Hematopoietic multipotent progenitor cell treated with erythropoietin and hydrocortisone succinate and interleukin-3 and kit ligand, for 4 days (in vitro differentiated cells): Measurements from ENCODE around the gene FAM168A.

ENCODE experiments used
- DNase-seq: peaks from one replicate; pipeline ENCODE4 v3.0.0-alpha.2; 2015

The FAM168A gene

DNA sequence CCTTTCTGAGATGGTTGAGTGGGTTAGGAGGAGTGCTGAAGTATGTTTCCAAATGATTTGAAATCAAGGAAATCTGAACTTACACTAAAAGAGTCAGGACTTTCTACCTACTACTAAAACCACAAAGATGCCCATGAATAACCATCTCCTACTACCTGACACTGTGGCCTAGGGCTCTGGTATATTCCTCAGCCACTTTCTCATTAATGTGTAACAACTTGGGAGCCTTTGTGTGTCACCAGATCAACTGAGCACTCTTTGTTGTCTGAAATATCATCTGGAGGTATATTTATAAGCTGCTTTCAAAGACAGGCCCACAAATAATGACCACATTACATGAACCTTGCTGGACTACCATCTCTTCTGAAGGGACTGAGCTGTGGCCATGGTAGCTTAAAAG is 177.8 kb downstream of the FAM168A start:
- DNase-seq, result no peak

DNA sequence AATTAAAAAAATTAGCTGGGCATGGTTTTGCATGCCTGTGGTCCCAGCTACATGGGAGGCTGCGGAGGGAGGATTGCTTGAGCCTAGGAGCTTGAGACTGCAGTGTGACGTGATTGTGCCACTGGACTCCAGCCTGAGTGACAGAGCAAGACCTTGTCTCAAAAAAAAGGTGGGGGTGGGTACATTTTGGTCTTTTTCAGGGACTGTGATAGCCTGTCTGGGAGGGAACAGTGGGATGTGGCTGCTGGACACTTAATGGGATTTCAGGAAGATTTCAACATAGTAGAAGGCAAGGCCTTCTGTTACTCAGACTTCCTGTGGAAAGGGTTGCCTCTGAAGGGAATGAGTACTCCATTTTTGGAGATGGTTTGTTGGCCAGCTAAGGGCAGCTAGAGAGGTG is 181.1 kb downstream of the FAM168A start:
- no peak for DNase-seq

- DNase-seq, result no peak
Measured at GRCh38 chr11:73415854-73416615, 181.9 kb downstream of the FAM168A start.

DNA sequence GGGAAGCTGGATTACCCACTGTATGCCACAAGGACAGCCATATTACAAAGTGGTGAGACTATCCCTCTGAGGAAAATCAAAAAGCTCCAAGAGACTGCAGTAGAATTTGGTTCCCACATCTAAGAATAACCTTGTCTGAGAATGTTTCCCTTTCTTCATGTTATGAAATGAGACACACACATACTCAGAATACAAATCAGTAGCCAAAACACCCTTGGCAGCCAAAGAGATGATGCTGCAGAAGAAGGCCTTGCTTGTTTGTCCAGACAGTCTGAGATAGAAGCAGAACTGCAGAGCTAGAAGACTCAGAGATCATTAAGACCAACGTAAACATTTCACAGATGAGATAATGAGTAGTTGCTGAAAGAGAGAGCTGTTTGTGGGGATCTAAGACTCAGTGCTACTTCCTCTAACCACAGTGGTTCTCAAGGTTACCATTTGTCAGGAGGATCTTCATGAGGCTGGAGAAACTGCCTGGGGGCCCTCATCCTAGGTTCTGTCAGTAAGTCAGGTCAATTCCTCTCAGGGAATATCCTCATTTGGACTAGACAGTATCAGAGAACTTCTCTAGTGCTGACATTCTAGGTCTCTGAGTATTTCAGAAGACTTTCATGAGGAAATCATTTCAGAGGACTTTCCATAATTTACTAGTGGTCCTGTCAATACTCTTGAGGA is 182.8 kb downstream of the FAM168A start:
- DNase-seq, result peak; percentile 66

- no peak for DNase-seq
Measured at GRCh38 chr11:73413256-73413655, 184.7 kb downstream of the FAM168A start.

- DNase-seq, result no peak
Measured at GRCh38 chr11:73412308-73412707, 185.6 kb downstream of the FAM168A start.

GRCh38 chr11:73411031-73411430 is 186.9 kb downstream of the FAM168A start:
- no peak for DNase-seq

DNA sequence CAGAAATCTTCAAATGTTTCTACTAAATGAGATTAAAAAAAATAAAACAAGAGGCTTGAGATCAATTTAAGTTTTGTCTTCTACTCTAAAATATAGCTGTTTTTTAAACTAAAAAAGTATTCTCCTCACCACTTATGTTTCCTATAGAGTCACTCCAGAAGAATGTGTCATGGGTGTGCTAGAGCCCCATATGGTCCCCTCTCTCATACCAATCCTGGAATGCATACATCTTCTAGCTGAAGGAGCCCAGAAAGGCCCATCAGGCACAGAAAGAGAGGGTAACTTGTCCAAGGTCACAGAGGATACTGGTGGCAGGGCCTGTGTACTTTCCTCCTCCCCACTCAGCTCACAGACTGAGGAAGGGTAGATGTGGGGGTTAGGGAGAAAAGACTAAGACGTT is 187.3 kb downstream of the FAM168A start:
- no peak for DNase-seq

DNA sequence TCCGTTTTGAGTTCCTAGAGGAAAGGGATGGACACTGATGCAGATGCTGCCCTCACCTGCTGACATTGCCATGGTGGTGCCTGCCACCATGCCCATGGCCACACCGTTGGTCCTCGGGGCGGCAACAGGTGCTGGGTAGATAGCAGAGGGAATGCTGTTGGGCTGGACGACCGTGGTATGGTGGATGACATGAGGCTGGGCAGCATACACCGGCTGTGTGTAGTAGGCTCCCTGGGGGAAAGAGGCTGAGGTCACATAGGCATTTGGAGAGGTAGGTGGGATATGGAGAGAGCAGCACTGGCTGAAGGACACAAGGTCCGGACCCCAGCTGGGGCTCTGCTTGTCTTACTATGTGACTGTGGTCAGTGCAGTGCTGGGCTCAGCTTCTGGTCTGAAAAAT is 188.5 kb downstream of the FAM168A start:
- DNase-seq, result no peak

GRCh38 chr11:73406619-73407018 is 191.3 kb downstream of the FAM168A start:
- DNase-seq, result no peak

DNA sequence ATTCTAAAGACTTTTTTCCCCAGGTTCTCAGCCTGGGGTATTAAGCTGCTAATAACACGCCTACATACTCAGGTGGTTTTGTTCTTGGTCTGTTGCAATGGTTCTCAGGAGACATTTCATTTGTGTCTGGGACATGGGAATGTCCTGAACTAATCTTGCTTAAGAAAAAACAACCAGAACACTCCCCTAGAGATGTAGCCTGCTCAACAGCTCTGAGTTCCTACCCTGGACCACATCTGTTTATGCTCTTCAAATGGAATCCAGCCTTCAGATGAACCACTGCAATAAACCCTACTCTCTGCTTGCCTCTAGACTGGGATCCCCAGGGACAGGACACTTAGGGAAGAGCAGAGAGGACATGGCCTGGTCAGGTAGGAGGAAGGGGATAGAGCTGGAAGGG is 191.8 kb downstream of the FAM168A start:
- DNase-seq, result no peak

DNA sequence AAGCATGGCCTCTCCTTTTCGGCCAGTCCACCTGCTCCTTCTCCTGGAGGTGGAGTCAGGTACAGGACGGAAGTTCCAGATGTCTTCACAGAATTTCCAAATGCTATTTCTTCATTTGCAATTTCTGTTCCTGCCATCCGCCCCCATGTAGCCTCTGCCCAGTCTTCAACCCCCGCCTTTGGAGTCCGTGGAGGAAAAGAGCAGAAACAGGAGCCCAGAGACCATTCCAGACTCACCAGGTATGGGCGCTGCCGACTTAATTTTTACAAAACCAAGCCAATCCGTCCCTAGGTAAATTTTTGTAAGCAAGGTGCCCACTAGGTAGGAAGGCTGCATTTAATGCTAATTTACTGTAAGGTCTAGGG is 192.8 kb downstream of the FAM168A start:
- DNase-seq, result no peak

- DNase-seq, result no peak
Measured at GRCh38 chr11:73404506-73405145, 193.3 kb downstream of the FAM168A start.

GRCh38 chr11:73404048-73404447 is 193.9 kb downstream of the FAM168A start:
- peak; percentile 80 for DNase-seq

GRCh38 chr11:73403541-73403940 is 194.4 kb downstream of the FAM168A start:
- no peak for DNase-seq

GRCh38 chr11:73402834-73403185 is 195.1 kb downstream of the FAM168A start:
- peak; percentile 73 for DNase-seq

- DNase-seq, result no peak
Measured at GRCh38 chr11:73401924-73402833, 195.7 kb downstream of the FAM168A start.

DNA sequence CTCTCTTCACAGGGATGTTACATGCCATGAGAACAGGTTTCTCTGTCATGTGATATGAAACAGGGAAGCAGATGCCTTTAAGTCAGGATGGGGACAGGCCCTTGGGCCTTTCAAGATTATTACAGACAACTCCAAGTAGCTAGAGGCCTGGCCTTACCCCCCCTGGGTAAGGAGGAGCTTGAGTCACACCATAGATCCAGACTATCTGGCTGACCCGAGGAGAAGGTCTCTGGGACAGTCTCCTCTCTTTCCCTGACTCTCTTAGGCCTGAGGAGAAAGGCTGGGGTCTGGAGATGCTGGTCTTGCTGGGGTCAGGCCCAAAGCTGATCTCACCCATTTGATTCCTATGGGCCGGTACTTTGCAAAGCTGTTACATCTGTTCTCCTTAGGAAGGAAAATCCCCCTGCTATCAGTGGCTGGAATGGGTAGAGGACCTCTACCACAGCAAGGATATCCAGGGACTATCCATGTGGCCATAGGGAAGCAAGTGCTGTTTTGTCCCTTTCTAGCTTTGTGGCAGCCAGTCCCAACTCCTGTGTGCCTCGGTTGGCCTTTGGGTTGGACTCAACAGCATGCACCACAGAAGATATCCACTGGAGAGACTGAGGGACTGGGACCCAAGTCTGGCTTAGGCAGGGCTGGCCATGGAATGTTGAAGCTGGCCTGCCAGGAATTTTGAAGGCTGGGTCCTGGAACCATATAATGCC is 196.5 kb downstream of the FAM168A start:
- no peak for DNase-seq

DNA sequence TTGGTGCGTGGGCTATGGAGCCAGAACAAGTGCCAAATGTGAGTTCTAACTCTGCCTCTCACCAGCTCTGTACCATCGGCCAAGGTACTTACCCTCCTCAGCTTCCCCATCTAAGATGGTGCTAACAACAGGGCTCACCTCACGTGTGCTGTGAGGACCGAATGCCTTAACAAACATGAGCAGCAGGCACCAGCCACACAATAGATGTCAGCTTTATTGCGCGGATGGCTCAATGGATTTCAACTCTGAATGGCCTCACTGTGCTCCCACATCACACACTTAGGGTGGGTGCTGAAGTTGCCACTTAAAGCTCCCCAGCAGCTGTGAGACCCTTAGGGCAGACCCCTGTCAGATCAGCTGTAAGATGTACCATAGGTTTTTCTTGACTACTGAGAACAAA is 197.6 kb downstream of the FAM168A start:
- no peak for DNase-seq

DNA sequence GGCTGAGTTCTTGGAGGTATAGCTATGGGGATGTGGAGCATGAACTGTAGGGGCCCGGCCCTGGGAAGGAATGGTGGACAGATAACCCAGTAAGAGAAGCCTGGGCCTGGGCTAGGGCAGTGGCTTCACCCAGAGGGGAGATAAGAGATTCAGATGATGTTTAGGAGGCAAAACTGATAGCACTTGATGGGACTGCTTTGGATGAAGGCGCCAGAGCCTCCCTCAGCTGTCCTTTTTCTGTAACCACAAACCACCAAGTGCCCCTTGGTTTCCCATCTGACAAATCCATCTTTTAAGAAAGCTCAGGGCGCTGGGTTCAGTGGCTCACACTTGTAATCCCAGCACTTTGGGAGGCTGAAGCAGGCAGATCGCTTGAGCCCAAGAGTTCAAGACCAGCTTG is 198.3 kb downstream of the FAM168A start:
- peak; percentile 67 for DNase-seq

DNA sequence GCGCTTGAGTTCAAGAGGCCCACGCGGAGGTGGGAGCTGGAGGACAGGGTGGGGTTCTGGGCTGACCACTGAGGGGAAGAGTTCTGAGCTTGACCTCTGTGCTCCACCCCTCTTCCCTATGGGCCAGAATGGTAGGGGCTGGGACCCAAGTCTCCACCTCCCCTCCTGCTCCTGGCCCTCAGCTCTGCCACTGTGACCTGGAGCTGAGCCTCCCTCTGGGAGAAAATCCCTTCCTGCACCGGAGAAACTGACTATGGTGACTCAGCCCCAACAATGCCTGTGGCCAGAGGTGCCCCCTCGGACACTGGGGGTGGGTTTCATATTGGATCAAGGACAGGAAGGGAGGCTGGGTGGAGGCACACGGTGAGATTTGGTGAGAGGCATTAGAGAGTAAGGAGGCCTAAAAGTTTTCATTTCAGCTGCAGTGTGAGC is 198.7 kb downstream of the FAM168A start:
- no peak for DNase-seq

DNA sequence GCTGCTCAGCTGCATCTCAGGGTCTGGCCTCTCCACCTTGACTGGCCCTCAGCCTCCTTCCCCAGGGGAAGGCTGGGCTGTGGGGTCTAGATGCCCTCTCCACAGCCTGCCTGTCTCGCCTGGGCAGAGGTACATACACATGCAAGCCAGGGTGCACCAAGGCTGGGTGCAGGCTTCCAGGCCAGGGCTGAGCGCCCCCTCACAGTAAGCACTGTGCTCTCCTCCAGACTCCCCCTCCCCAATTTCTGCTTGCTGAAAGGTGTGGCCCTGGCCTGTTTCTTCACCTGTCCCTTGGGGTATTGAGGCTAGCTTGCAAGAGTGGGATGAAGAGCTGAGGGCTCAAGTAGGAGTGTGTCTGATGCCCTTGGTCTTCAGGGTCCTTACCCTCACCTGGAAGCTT is 199.2 kb downstream of the FAM168A start:
- no peak for DNase-seq

- no peak for DNase-seq
Measured at GRCh38 chr11:73398132-73398526, 199.8 kb downstream of the FAM168A start.
